ENCODE data around the gene GNL2.
"Not testable (repeated sequence)": the region's sequence is repeated elsewhere in the genome, so short reads cannot be mapped to it uniquely, and the experiment has no call there.

The GNL2 gene

DNA sequence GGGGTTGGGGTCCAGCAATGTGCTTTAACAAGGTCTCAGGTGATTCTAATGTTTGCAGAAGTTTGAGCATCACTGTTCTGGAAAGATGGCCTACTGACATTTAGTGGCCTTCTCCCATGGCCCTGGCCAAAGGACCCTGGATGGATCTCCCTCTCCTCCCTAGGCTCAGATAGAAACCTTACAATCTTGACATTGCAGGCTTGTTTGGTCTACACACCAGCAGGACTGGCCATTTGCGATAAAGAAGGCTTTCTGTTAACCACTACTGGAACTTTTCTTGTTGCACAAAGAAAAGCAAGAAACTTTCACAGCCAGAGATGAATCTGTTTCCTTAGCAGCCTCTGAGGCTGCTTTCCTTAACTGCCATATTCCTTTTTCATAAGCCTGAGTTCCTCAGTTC, 32.8 kb downstream of the GNL2 start:
- in situ Hi-C loops (cut with MboI; ENCODE audit: low pct_unique_long_range_greater_than_20kb, low sequenced_read_pairs) = no loop called here
- DNase-seq = no peak

DNA sequence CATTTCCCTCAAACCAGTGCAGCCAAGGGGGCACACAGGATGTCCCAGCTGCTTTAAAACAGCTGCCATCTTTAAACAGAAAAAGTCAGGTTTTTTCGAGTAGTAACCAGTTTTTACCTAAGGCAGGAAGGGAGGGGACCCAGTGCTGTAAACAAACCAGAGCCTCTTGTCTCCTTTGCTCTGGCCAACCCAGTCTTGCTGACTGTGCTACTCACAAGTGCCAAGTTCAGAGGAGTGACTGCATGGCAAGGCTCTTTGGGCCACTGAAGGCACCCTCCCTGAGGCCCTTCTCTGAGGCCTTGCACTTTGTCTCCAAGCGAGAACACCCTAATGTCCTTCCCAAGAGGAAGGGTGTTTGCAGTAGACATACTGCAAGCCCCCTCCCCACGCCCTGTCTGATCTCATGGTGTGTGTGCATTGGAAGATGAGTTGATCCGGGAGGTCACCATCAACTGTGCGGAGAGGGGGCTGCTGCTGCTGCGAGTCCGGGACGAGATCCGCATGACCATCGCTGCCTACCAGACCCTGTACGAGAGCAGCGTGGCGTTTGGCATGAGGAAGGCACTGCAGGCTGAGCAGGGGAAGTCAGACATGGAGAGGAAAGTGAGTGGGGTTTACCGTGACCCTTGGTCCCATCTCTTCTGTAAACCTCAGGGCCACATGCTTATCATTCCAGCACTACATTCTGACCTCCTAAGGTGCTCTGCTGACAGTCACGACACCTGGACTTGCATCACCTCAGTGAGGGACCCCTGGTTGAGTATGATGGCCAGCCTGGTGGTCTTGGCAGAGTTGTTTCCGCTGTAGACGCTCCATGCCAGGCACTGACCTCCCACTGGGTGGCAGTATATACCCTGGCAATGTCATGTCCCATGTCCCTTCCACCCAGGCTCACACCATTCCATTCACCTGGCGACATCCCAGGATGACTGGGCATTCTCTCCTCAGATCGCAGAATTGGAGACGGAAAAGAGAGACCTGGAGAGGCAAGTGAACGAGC, 34.3 kb downstream of the GNL2 start:
- in situ Hi-C loops (cut with MboI; ENCODE audit: low pct_unique_long_range_greater_than_20kb, low sequenced_read_pairs) = no loop called here

GRCh38 chr1:37560401-37561132, 35.2 kb downstream of the GNL2 start:
- no peak for DNase-seq

More for the DNA sequence above, 34.3 kb downstream of the GNL2 start:
- peak; percentile 28 for DNase-seq

GRCh38 chr1:37559957-37560379, 35.8 kb downstream of the GNL2 start:
- in situ Hi-C loops (cut with MboI; ENCODE audit: low pct_unique_long_range_greater_than_20kb, low sequenced_read_pairs) = not testable (repeated sequence)
- peak; percentile 9 for DNase-seq

More at GRCh38 chr1:37560401-37561132, 35.2 kb downstream of the GNL2 start:
- in situ Hi-C loops (cut with MboI; ENCODE audit: low pct_unique_long_range_greater_than_20kb, low sequenced_read_pairs) = no loop called here

GRCh38 chr1:37559080-37559479, 36.7 kb downstream of the GNL2 start:
- no peak for DNase-seq
- in situ Hi-C loops (cut with MboI; ENCODE audit: low pct_unique_long_range_greater_than_20kb, low sequenced_read_pairs) = no loop called here

DNA sequence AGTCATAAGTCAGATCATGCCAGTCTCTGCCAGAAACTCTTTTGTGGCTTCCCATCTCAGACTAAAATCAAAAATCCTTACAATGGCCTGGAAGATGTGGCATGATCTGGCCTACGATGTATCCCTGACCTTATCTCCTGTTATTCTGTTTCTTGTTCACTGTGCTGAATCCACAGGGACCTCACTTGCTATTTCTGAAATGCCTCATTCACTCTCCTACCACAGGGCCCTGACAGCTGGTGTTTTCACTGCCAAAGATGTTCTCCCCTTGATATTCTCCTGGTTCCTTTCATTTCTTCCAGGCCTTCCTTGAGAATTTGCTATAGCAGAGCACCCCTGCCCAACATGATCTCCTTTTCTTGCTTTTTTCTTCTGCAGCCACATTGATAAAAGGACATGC, 37.3 kb downstream of the GNL2 start:
- in situ Hi-C loops (cut with MboI; ENCODE audit: low pct_unique_long_range_greater_than_20kb, low sequenced_read_pairs) = no loop called here
- DNase-seq = no peak

DNA sequence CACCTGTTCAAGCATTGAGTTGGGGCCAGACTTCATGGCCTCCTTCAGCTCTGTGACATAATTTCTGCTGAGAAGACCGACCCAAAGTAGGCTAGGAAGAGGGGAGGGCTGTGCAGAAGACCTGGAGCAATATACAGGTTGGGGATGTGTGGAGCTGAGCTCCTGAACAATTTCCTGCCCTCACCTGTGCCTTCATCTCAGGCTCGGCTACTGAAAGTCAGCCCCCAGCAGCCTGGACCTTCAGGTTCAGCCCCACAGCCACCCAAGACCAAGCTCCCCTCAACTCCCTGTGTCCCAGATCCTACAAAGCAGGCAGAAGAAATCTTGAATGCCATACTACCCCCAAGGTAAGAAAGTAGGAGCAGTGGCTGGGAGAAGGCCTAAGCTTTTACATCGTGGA, 38.3 kb downstream of the GNL2 start:
- DNase-seq = no peak
- in situ Hi-C loops (cut with MboI; ENCODE audit: low pct_unique_long_range_greater_than_20kb, low sequenced_read_pairs) = no loop called here

DNA sequence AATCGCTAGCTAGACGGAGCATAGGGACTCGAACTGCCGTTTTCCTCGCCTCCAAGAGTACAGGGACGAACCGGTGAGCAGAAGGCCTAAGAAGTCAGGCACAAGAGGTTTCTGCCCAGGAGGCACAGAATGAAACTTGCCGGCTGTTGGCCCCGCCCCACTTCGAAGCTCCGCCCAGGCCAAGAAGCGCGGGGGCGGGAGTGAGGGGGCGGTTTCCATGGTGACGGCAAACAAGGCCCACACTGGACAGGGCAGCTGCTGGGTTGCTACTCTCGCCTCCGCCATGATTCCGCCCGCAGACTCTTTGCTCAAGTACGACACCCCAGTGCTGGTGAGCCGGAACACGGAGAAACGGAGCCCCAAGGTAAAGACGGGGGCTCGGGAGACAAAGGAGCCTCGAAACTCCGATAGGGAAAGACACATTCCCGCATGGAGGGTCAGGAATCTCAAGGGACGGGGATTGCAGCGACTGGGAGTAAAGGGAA, 39.0 kb downstream of the GNL2 start, which contains the start of gene DNALI1:
TSS of gene DNALI1 (plus strand) at position 229 of the 485 bp plus-strand sequence. CDS start at position 284, 55 bp downstream.
- in situ Hi-C loops (cut with MboI; ENCODE audit: low pct_unique_long_range_greater_than_20kb, low sequenced_read_pairs) = no loop called here
- no peak for DNase-seq

- in situ Hi-C loops (cut with MboI; ENCODE audit: low pct_unique_long_range_greater_than_20kb, low sequenced_read_pairs) = no loop called here
- peak; percentile 91 for DNase-seq
Measured at GRCh38 chr1:37553927-37554808, 41.6 kb downstream of the GNL2 start, which contains the start of gene SNIP1. SNIP1 (minus strand) TSS chr1:37554293; CDS start chr1:37554229, 64 bp downstream.

GRCh38 chr1:37553598-37553926, 42.2 kb downstream of the GNL2 start:
- DNase-seq = peak; percentile 5
- in situ Hi-C loops (cut with MboI; ENCODE audit: low pct_unique_long_range_greater_than_20kb, low sequenced_read_pairs) = no loop called here

DNA sequence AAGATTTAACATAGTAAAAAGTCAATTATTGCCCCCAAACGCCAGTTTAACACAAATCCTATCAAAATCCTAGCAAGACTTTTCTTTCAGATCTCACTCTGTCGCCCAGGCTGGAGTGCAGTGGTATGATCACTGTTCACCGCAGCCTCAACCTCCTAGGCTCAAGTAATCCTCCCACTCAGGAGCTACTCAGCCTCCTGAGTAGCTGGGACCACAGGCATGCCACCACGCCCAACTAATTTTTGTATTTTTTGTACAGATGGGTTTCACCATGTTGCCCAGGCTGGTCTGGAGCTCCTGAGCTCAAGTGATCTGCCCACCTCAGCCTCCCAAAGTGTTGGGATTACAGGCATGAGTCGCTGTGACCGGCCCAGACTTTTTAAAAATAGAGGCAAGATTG, 46.4 kb downstream of the GNL2 start:
- in situ Hi-C loops (cut with MboI; ENCODE audit: low pct_unique_long_range_greater_than_20kb, low sequenced_read_pairs) = no loop called here
- no peak for DNase-seq

- no peak for DNase-seq
- in situ Hi-C loops (cut with MboI; ENCODE audit: low pct_unique_long_range_greater_than_20kb, low sequenced_read_pairs) = no loop called here
Measured at GRCh38 chr1:37545019-37545418, 50.7 kb downstream of the GNL2 start.

DNA sequence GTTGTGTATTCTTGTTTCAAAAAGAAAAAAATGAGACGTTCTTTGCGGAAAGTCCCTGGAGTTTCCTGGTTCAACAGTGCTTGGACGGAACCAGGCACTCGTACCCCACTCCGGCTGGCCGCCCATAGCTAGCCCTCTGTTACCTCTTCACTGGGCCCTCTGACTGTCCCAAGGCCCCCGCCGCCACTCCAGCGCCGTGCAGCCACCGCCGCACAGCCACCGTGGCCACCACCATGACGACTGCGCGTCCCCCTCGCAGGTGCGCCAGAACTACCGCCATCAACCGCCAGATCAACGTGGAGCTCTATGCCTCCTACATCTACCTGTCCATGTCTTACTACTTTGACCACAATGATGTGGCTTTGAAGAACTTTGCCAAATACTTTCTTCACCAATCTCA, 51.2 kb downstream of the GNL2 start:
- no peak for DNase-seq
- in situ Hi-C loops (cut with MboI; ENCODE audit: low pct_unique_long_range_greater_than_20kb, low sequenced_read_pairs) = no loop called here

GRCh38 chr1:37540036-37540785, 55.5 kb downstream of the GNL2 start:
- DNase-seq = no peak
- in situ Hi-C loops (cut with MboI; ENCODE audit: low pct_unique_long_range_greater_than_20kb, low sequenced_read_pairs) = no loop called here

- in situ Hi-C loops (cut with MboI; ENCODE audit: low pct_unique_long_range_greater_than_20kb, low sequenced_read_pairs); DNase-seq: not testable (repeated sequence)
Measured at GRCh38 chr1:37539154-37539553, 56.6 kb downstream of the GNL2 start.

DNA sequence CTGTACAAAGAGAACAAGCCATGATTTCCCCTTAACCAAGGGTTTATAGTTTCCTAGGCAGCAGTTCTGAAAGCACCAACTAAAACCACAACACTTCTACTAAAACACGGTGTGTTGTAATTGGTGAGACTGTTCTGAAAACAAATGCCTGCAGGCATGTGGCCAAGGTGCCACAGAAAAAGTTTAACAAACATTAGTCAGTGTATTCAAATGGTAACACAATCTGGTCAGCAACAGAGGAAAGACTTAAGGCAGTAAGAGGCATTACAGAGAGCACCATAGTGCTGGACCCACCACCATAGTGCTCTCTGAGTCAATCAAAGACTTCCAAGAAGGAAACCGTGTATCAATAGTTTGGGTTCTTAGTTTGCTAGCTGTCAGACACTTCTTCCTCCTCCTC, 58.4 kb downstream of the GNL2 start:
- in situ Hi-C loops (cut with MboI; ENCODE audit: low pct_unique_long_range_greater_than_20kb, low sequenced_read_pairs) = no loop called here
- no peak for DNase-seq

GRCh38 chr1:37533317-37534093, 62.2 kb downstream of the GNL2 start:
- no peak for DNase-seq
- in situ Hi-C loops (cut with MboI; ENCODE audit: low pct_unique_long_range_greater_than_20kb, low sequenced_read_pairs) = no loop called here
